Tracheal epithelial cell (primary cell): Measurements from ENCODE around the gene TMEM165. TPM values are rescaled to one million over a fixed set of nuclear protein-coding genes. Genes with fewer than 3 reads are reported as not detected.

Experiments used
- total RNA-seq: library from RNA; depleted of rRNA; stranded (reverse); fragments of >200 nt; gene quantifications from 2 replicates; pipeline ENCODE4 v1.2.1, GENCODE V29; 2014

TMEM165 gene, protein sequence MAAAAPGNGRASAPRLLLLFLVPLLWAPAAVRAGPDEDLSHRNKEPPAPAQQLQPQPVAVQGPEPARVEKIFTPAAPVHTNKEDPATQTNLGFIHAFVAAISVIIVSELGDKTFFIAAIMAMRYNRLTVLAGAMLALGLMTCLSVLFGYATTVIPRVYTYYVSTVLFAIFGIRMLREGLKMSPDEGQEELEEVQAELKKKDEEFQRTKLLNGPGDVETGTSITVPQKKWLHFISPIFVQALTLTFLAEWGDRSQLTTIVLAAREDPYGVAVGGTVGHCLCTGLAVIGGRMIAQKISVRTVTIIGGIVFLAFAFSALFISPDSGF
- total RNA-seq, result 105 and 147 TPM in 2 replicates

DNA sequence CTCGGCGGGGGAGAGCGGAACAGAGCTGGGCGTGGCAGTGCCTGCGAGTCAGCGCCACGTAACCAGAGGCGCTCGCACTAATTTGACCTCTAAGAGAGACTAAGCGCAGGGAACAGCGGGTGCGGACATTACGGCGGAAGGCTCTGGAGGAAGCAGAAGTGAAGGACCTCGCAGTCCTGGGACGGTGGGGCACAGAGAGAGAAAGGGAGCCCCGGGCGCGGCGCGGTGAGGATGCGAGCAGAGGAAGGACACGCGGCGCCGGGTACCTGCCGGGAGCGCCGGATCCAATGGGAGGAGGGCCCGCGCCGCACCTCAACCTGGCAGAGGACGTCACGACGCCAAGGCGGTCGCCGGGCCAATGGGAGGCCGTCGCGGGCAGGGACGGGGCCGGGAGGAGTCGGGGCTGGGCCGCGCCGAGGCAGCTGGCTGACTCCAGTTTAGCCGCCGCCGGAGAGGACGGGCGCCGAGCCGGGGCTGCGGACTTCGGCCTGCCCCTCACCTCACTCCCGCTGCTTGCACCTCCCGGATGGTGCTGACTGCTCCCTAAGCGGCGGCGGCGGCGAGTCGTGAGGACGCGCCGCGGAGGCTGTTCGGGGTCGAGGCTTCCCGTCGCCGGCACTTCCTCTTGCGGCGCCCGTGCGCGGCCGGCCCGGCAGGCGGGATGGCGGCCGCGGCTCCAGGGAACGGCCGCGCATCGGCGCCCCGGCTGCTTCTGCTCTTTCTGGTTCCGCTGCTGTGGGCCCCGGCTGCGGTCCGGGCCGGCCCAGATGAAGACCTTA, at the start of gene TMEM165:
TMEM165 (plus strand) TSS at position 429 of the 779 bp plus-strand sequence; CDS start at position 662, 233 bp downstream.

DNA sequence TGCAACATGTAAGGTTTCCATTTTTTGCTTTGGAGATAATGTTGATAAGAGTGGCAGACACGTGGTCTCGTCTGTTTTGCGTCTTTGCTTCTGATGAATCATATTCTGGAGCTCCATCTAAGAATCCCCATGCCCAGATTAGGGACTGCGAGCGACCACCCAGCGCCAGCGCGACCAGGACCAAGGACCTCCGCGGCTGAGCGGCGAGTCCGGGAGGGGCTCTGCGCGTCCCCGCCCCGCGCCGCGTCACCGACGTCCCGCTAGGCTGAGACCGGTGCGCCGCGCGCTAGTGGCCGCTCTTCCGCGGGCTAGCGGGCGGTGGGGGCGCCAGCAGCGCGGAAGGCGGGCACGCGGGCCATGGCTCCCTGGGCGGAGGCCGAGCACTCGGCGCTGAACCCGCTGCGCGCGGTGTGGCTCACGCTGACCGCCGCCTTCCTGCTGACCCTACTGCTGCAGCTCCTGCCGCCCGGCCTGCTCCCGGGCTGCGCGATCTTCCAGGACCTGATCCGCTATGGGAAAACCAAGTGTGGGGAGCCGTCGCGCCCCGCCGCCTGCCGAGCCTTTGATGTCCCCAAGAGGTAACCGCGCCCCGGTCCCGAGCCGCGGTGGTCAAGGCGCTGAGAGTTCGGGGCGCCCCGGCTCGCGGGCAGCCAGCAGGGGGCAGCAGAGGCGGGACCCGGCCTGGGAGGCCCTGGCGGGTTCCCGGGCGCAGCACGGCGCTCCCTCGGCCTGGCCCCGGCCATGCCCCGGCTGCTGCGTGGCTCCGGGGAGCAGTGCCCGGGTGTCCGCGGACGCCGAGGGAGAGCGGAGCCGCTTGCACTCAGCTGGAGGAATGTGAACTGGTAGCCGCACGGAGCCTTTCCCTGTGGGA, 49.5 kb upstream of the TMEM165 start, which contains the start of gene SRD5A3:
SRD5A3 (plus strand) TSS at position 263 of the 871 bp plus-strand sequence; CDS start at position 358, 95 bp downstream.

Other genes with a start within 250 kb of the TMEM165 start
- 17.7 and 22.4 TPM in 2 replicates for gene SRD5A3, start 49.7 kb upstream of the TMEM165 start, total RNA-seq
- 15.7 and 19.2 TPM in 2 replicates for gene CLOCK, start 151.0 kb downstream of the TMEM165 start, total RNA-seq
- 0.24 TPM in 1 of 2 replicates, not detected in the other for gene PDCL2, start 196.3 kb downstream of the TMEM165 start, total RNA-seq
- gene NMU, start 240.3 kb downstream of the TMEM165 start, total RNA-seq, result 4.6 and 7.9 TPM in 2 replicates